ENCODE data around the gene SCN10A.

GRCh38 chr3:38717355-38718240 lies 98.4 kb downstream of the SCN10A start:
- TF ChIP-seq CTCF (IDR thresholded peaks at IDR 0.05): no peak
- TF ChIP-seq POLR2A (IDR thresholded peaks at IDR 0.05): no peak

All from suprapubic skin (tissue), 3 donors.